Tracheal epithelial cell (primary cell): ENCODE measurements around the gene PRAC1. TPM values are rescaled to one million over a fixed set of nuclear protein-coding genes. Genes with fewer than 3 reads are reported as not detected.

Experiments used
- total RNA-seq: library from RNA; depleted of rRNA; stranded (reverse); fragments of >200 nt; gene quantifications from 2 replicates; pipeline ENCODE4 v1.2.1, GENCODE V29; 2014

PRAC1 gene
- not detected in 2 replicates for total RNA-seq

DNA sequence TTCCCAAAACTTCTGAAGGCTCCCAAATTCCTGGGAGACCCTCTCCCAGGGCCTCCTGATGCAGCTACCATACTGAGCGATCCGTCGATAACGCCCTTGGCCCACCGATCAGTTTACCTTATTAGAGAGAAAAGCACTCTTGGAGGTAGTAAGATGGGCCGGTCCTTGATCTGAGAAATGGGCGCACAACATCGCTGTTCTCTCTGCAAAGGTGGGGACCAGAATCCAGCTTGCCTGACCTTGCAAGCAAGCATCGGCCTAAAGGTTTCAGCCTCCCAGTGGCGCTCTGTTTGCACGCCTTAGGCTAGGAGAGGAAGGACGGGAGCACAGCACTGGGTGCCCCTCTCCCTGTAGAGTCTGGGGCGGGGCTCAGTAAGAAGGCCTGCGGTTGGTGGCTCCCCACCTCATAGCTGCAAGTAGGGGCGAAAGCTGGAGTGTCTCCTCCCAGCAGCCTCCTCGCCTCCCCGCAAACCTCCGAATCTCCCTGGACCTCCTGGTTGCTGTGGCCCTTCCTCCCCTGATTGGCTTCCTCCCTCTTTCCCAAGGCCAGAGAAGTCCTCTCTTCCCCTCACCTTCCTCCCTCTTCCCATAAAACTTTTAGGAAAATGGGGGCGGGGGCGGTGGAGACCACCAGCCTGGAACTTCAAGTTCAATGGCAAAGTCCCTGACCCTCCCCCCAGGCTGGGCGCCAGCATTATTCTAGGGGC lies at the start of gene PRAC1:
PRAC1 (minus strand) TSS at position 318 of the 707 bp plus-strand sequence; CDS start at position 192, 126 bp downstream.

DNA sequence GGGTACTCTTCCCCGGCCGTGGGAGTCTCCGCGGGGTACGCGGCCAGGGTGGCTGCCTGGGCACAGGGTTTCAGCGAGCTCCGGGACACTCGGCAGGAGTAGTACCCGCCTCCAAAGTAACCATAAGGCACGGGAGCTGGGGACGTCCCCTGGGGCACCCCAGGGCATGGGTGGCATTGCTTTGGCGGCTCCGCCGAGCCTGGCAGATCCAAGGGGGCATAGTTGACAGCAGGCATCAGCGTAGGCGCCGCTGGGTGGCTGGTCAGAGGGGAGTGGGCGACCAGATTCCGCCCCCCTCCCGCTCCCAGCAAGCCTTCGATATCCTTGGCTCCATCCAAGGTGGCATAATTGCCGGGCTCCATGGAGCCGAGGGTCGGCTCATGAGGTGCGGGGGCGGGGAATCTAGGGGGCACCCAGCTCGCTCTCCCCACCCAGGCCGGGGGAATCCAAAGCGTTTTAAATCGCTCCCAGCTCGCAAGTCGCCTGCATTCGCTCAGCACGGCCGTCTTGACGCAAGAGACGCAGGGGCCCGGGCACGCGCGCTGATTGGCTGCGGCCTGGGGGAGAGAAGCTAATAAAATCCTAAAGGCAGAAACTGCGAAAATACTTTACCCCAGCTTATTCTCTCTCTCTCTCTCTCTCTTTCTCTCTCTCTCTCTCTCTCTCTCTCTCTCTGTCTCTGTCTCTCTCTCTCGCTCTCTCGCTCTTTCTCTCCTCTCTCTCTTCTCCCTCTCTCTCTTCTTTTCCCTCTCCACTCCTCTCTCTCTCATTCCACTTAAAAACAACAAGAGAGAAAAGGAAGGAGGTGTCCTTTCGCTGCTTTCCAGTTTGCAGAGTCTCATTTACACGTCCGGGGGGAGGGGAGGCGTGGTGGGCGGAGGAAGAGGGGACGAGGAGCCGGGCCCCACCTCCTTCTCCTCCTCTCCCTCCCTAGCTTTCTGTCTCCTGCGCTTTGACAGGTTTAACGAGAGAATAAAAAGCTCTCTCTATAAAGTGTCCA lies 6.2 kb upstream of the PRAC1 start, which contains the start of gene HOXB13:
HOXB13 (minus strand) TSS at position 519 of the 1,000 bp plus-strand sequence; CDS start at position 362, 157 bp downstream.

DNA sequence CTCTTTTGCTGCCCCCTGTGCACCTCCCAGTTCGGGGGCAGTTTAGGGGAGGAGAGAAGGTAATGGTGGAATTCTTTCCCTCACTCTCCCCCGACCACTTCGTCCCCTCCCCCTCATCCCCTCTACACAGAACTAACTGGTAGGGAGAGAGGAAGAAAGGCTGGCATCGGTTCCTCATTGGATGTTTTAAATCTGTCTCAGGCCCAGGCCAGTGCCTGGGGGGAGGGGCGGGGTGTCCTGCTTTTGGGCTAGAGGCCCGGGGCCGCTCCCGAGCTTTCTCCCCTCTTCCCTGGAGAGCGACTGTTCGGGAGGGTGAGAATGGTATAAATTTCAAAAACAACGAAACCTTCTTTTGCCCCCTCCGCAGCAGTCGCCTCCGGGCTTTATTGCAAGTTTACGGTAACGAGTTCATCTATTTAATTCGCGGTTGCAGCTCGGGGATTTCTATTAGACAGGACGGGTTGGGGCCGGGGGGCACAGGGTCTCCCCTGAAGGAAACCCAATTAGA lies 651 bp upstream of the PRAC1 start, which contains the start of gene PRAC2:
PRAC2 (plus strand) TSS at position 271 of the 508 bp plus-strand sequence. CDS start 1,226 bp downstream, outside the sequence.

Other genes with a start within 250 kb of the PRAC1 start
- not detected in 2 replicates for gene HOXB1, start 191.5 kb downstream of the PRAC1 start, total RNA-seq
- gene HOXB2, start 177.4 kb downstream of the PRAC1 start, total RNA-seq = 1.5 and 2.9 TPM in 2 replicates
- 0.21 and 0.48 TPM in 2 replicates for gene HOXB4, start 144.2 kb downstream of the PRAC1 start, total RNA-seq
- 0.43 and 2.7 TPM in 2 replicates for gene HOXB3, start 132.3 kb downstream of the PRAC1 start, total RNA-seq
- gene HOXB5, start 128.7 kb downstream of the PRAC1 start, total RNA-seq = not detected in 2 replicates
- 0.21 and 3.4 TPM in 2 replicates for gene HOXB6, start 117.5 kb downstream of the PRAC1 start, total RNA-seq
- gene HOXB7, start 111.5 kb downstream of the PRAC1 start, total RNA-seq = 0.21 and 1.4 TPM in 2 replicates
- 1.2 TPM in 1 of 2 replicates, not detected in the other for gene HOXB8, start 107.2 kb downstream of the PRAC1 start, total RNA-seq
- 2.9 TPM in 1 of 2 replicates, not detected in the other for gene HOXB9, start 96.2 kb downstream of the PRAC1 start, total RNA-seq
- gene PRAC2, start 667 bp upstream of the PRAC1 start, total RNA-seq = not detected in 2 replicates
- gene HOXB13, start 6.2 kb upstream of the PRAC1 start, total RNA-seq = 0.24 TPM in 1 of 2 replicates, not detected in the other
- under 0.01 TPM in 1 of 2 replicates, not detected in the other for gene TTLL6, start 94.7 kb upstream of the PRAC1 start, total RNA-seq
- gene CALCOCO2, start 108.5 kb upstream of the PRAC1 start, total RNA-seq = 27.1 and 29.4 TPM in 2 replicates
- 25.4 and 49.6 TPM in 2 replicates for gene ATP5MC1, start 170.3 kb upstream of the PRAC1 start, total RNA-seq
- gene UBE2Z, start 185.9 kb upstream of the PRAC1 start, total RNA-seq = 37.9 and 68.2 TPM in 2 replicates
- gene SNF8, start 222.3 kb upstream of the PRAC1 start, total RNA-seq = 51.1 and 55.8 TPM in 2 replicates
- not detected in 2 replicates for gene GIP, start 246.1 kb upstream of the PRAC1 start, total RNA-seq